Endothelial cell of umbilical vein (primary cell): Measurements from ENCODE around the gene ANXA2. TPM values are rescaled to one million over a fixed set of nuclear protein-coding genes. Genes with fewer than 3 reads are reported as not detected.

Source experiments
- BruUV-seq: library from RNA; stranded (reverse); fragments of 400-500 nt; replicated peaks from 2 replicates; lab custom pipeline; 2021; lab: Mats Ljungman, UMichigan
- CTCF ChIA-PET: fragments of 300-600, 350-600 bp; sonication (Branson Sonifier 250); formaldehyde crosslinking; loops from one replicate; lab custom pipeline; 2021; ENCODE audit warnings: antibody characterized with exemption, inconsistent platforms; lab: Charles Lee
- POLR2A ChIA-PET: fragments of 300-600, 350-600 bp; sonication (Branson Sonifier 250); formaldehyde crosslinking; loops from one replicate; lab custom pipeline; 2021; ENCODE audit warnings: antibody characterized with exemption, inconsistent platforms; lab: Charles Lee
- DNase-seq: peaks from one replicate; pipeline ENCODE4 v3.0.0-alpha.2; 2011; ENCODE audit warnings: low read depth, low spot score
- FAIRE-seq: peaks from 2 replicates; lab custom pipeline; 2011; peaks lifted over from hg19 to GRCh38; lab: Jason Lieb, UNC
- H2AFZ ChIP-seq: 2 replicates; pipeline ENCODE4 v1.6.0; 2012; ENCODE audit warnings: low read depth, low read length, control low read depth, inconsistent platforms
- H3K27ac ChIP-seq: 2 replicates; pipeline ENCODE4 v1.5.1; 2011; ENCODE audit warnings: low read depth, mild to moderate bottlenecking, control low read depth, low read length, moderate library complexity; ENCODE audit not compliant: insufficient read depth
- H3K27me3 ChIP-seq, 2 experiments: 2 replicates each; pipeline versions ENCODE4 v1.6.0 to v1.6.1; 2011; ENCODE audit warnings: low read length in 2 of 2, mixed read lengths in 1 of 2; ENCODE audit not compliant: control insufficient read depth in 2 of 2, insufficient read depth in 2 of 2
- H3K36me3 ChIP-seq, 2 experiments: 2 replicates in 1 of 2; 3 replicates in 1 of 2; pipeline ENCODE4 v1.5.1; 2011; ENCODE audit warnings: low read length in 2 of 2, mild to moderate bottlenecking in 1 of 2, moderate library complexity in 1 of 2; ENCODE audit not compliant: control insufficient read depth in 2 of 2, insufficient read depth in 2 of 2; ENCODE audit errors: extremely low read depth in 1 of 2
- H3K4me1 ChIP-seq: 3 replicates; pipeline ENCODE4 v1.5.1; 2011; ENCODE audit warnings: mild to moderate bottlenecking, low read length; ENCODE audit not compliant: control insufficient read depth, insufficient read depth; ENCODE audit errors: extremely low read depth
- H3K4me2 ChIP-seq: 2 replicates; pipeline ENCODE4 v1.6.1; 2011; ENCODE audit warnings: low read length, control low read depth, mixed read lengths; ENCODE audit not compliant: insufficient read depth
- H3K4me3 ChIP-seq, 3 experiments: fragments of 200-600 bp in 1 of 3; sonication (generic), shearing (Covaris generic) in 1 of 3; replicated peaks in 1 of 3; 2 replicates each; pipeline ENCODE4 v1.5.1; 2011 to 2016; ENCODE audit warnings: control low read depth in 3 of 3, low read length in 3 of 3, mild to moderate bottlenecking in 2 of 3, inconsistent platforms in 1 of 3, low read depth in 1 of 3, moderate library complexity in 1 of 3; ENCODE audit not compliant: insufficient read depth in 1 of 3
- H3K79me2 ChIP-seq: 2 replicates; pipeline ENCODE4 v1.6.0; 2012; ENCODE audit warnings: low read length, inconsistent platforms; ENCODE audit not compliant: control insufficient read depth, insufficient read depth
- H3K9ac ChIP-seq: replicated peaks from 2 replicates; pipeline ENCODE3; 2011; ENCODE audit warnings: low read length, control low read depth; ENCODE audit not compliant: insufficient read depth; ENCODE audit errors: extremely low read depth
- H3K9me1 ChIP-seq: replicated peaks from 3 replicates; pipeline ENCODE4 v1.6.0; 2011; ENCODE audit warnings: mild to moderate bottlenecking, low read length; ENCODE audit not compliant: control insufficient read depth, insufficient read depth; ENCODE audit errors: extremely low read depth
- H3K9me3 ChIP-seq: replicated peaks from 2 replicates; pipeline ENCODE4 v1.5.1; 2012; ENCODE audit warnings: low read length, inconsistent platforms; ENCODE audit not compliant: control insufficient read depth, insufficient read depth
- H4K20me1 ChIP-seq: replicated peaks from 2 replicates; pipeline ENCODE3; 2011; ENCODE audit warnings: mild to moderate bottlenecking, low read length; ENCODE audit not compliant: control insufficient read depth, insufficient read depth; ENCODE audit errors: extremely low read depth
- CTCF ChIP-seq, 2 donors: IDR thresholded peaks; 1 replicate in 1 of 2; 2 replicates in 1 of 2; pipeline ENCODE4 v1.5.1; 2011; ENCODE audit warnings: low read length in 2 of 2, mild to moderate bottlenecking in 2 of 2, moderate library complexity in 2 of 2, control low read depth in 1 of 2, inconsistent platforms in 1 of 2, low read depth in 1 of 2; ENCODE audit not compliant: insufficient read depth in 1 of 2; ENCODE audit errors: extremely low read depth in 1 of 2
- EZH2 ChIP-seq: IDR thresholded peaks from 2 replicates; pipeline ENCODE4 v1.6.1; 2012; ENCODE audit warnings: borderline replicate concordance, low read depth, mild to moderate bottlenecking, moderate library complexity, low read length, inconsistent platforms; ENCODE audit not compliant: severe bottlenecking
- FOS ChIP-seq: IDR thresholded peaks from 2 replicates; pipeline ENCODE4 v1.6.1; 2011; ENCODE audit warnings: mild to moderate bottlenecking, low read length, moderate library complexity, borderline replicate concordance; ENCODE audit not compliant: insufficient read depth
- GATA2 ChIP-seq: IDR thresholded peaks from 2 replicates; pipeline ENCODE4 v1.7.0; 2011; ENCODE audit warnings: low read depth, mild to moderate bottlenecking, moderate library complexity, mixed read lengths, low read length; ENCODE audit not compliant: insufficient read length, insufficient read depth
- JUN ChIP-seq: IDR thresholded peaks from 2 replicates; pipeline ENCODE4 v1.6.1; 2011; ENCODE audit warnings: borderline replicate concordance, low read depth; ENCODE audit not compliant: insufficient read length, insufficient read depth
- MAX ChIP-seq: IDR thresholded peaks from 2 replicates; pipeline ENCODE4 v1.6.1; 2011; ENCODE audit not compliant: insufficient read depth, insufficient read length
- MYC ChIP-seq: IDR thresholded peaks from one replicate; pipeline ENCODE4 v1.6.1; 2011; ENCODE audit warnings: mild to moderate bottlenecking, low read depth, low read length
- POLR2A ChIP-seq: IDR thresholded peaks from 2 replicates; pipeline ENCODE4 v1.6.1; 2012; ENCODE audit warnings: low read depth, mild to moderate bottlenecking, control low read depth, low read length
- POLR2AphosphoS5 ChIP-seq: IDR thresholded peaks from 2 replicates; pipeline ENCODE4 v1.6.1; 2012; ENCODE audit warnings: low read depth, mild to moderate bottlenecking, control low read depth, low read length, moderate library complexity; ENCODE audit not compliant: insufficient read depth
- dilution Hi-C: fragments of 300-500 bp; cut with MboI; formaldehyde crosslinking; loops from one replicate; pipeline ENCODE4 v1.15.0; 2019; ENCODE audit warnings: low sequenced_read_pairs; ENCODE audit not compliant: extremely low pct_ligation_motif_present
- intact Hi-C: fragments of 100-400 bp; cut with micrococcal nuclease; formaldehyde crosslinking; loops from one replicate; pipeline ENCODE4 v1.10.0; 2022
- polyA plus RNA-seq, 4 experiments: library from polyadenylated mRNA; depleted of rRNA in 3 of 4; stranded (reverse) in 3 of 4; unstranded in 1 of 4; fragments of >200 nt; gene quantifications; 2 replicates each; pipeline versions ENCODE4 v1.2.1 to v1.2.3, GENCODE V29; 2011 to 2012; ENCODE audit warnings: missing spikeins in 1 of 4
- total RNA-seq: library from RNA; stranded (reverse); gene quantifications from 2 replicates; pipeline ENCODE4 v1.2.3, GENCODE V29; 2021

Gene ANXA2
- total and polyA plus RNA-seq, 2 donors (not counting 3 experiments of a cell fraction or from before 2014, with no cell fraction given), result 2,725 to 3,299 TPM

GRCh38 chr15:60323322-60323721 lies 74.5 kb downstream of the ANXA2 start:
- no peaks in the 10 kb centered on the region for H3K9me3 ChIP-seq
- POLR2A ChIA-PET, result no interaction called here
- intact Hi-C loops, result loop anchor here (10.0 kb wide), 2 partner anchors 199 to 329 kb away; no protein-coding TSS in a partner anchor
- no peaks in the 10 kb centered on the region for H3K79me2 ChIP-seq
- H4K20me1 ChIP-seq, result no peaks in the 10 kb centered on the region
- H3K27me3 ChIP-seq, result peaks cover 35 to 62% of the 10 kb centered on the region in 2 experiments
- no peak overlapping the region for H3K4me3 ChIP-seq
- dilution Hi-C loops, result no loop called here
- H2AFZ ChIP-seq, result no peak overlapping the region
- no peak overlapping the region for H3K27ac ChIP-seq
- H3K36me3 ChIP-seq, result no peaks in the 10 kb centered on the region
- no peaks in the 10 kb centered on the region for H3K4me1 ChIP-seq
- H3K9me1 ChIP-seq, result no peaks in the 10 kb centered on the region
- DNase-seq, result no peak
- TF ChIP-seq POLR2A (no peak), CTCF (IDR thresholded peaks at IDR 0.05; ENCODE audit: extremely low read depth in 1 of 2, insufficient read depth in 1 of 2, low read depth in 1 of 2, low read length in 2 of 2) (no peak), MAX (no peak), EZH2 (no peak), JUN (no peak), POLR2AphosphoS5 (no peak), GATA2 (no peak), MYC (no peak), FOS (no peak)
- CTCF ChIA-PET, result interaction anchor here (1.1 to 11.1 kb wide), 4 partner anchors 330 to 632 kb away, joined by 3 to 188 read pairs (median 4); no protein-coding TSS in a partner anchor
- no peak for FAIRE-seq
- H3K9ac ChIP-seq, result no peak overlapping the region
- no TSS peak for BruUV-seq
- no peak overlapping the region for H3K4me2 ChIP-seq
